Suprapubic skin (tissue), 4 donors: Measurements from ENCODE around the gene EXOC3. TPM values are rescaled to one million over a fixed set of nuclear protein-coding genes. Genes with fewer than 3 reads are reported as not detected.

Source experiments
- DNase-seq, 2 donors: peaks; one replicate each; pipeline ENCODE4 v3.0.0-alpha.2; 2019; ENCODE audit warnings: low spot score in 2 of 2
- H3K27ac ChIP-seq: fragments of 200-600 bp; sonication (generic); one replicate; pipeline ENCODE4 v1.5.1; 2019
- H3K27me3 ChIP-seq: fragments of 200-600 bp; sonication (generic); one replicate; pipeline ENCODE4 v1.5.1; 2019
- H3K36me3 ChIP-seq: fragments of 200-600 bp; sonication (generic); one replicate; pipeline ENCODE4 v1.5.1; 2019
- H3K4me1 ChIP-seq: fragments of 200-600 bp; sonication (generic); one replicate; pipeline ENCODE4 v1.5.1; 2019
- H3K4me3 ChIP-seq: fragments of 200-600 bp; sonication (generic); one replicate; pipeline ENCODE4 v1.5.1; 2019; ENCODE audit warnings: mild to moderate bottlenecking
- H3K9me3 ChIP-seq: fragments of 200-600 bp; sonication (generic); one replicate; pipeline ENCODE4 v1.5.1; 2019
- EP300 ChIP-seq: sonication (generic); formaldehyde crosslinking; IDR thresholded peaks from one replicate; pipeline ENCODE4 v1.6.1; 2017; ENCODE audit warnings: antibody characterized with exemption
- POLR2A ChIP-seq, 2 donors: fragments of 450-650 bp; IDR thresholded peaks; one replicate each; pipeline ENCODE4 v1.6.1; 2017; ENCODE audit warnings: antibody characterized with exemption in 2 of 2, mild to moderate bottlenecking in 2 of 2, moderate library complexity in 2 of 2
- POLR2AphosphoS5 ChIP-seq, 3 donors: sonication (generic); formaldehyde crosslinking; IDR thresholded peaks; one replicate each; pipeline ENCODE4 v1.6.1; 2017; ENCODE audit warnings: antibody characterized with exemption in 3 of 3
- WGBS: methylation state at CpG from one replicate; pipeline ENCODE4 v1.1.5; 2018; 5-methylcytosine and 5-hydroxymethylcytosine counted together
- total RNA-seq, 4 donors: library from RNA; depleted of rRNA; stranded (reverse); fragments of >200 nt; gene quantifications; one replicate each; pipeline ENCODE4 v1.1.0, GENCODE V29; 2016
- TF ChIP-seq, protein P1 (sequence below), 2 donors: fragments of 200-600 bp in 1 of 2; fragments of 450-650 bp in 1 of 2; sonication (generic) in 1 of 2; IDR thresholded peaks; one replicate each; pipeline ENCODE4 v1.5.1; 2016 to 2019; ENCODE audit warnings: antibody characterized with exemption in 2 of 2, mild to moderate bottlenecking in 1 of 2, moderate library complexity in 1 of 2

EXOC3 gene
- total RNA-seq, 4 donors from 2014 or later: 68.9 to 199 (median 83.4) TPM

DNA sequence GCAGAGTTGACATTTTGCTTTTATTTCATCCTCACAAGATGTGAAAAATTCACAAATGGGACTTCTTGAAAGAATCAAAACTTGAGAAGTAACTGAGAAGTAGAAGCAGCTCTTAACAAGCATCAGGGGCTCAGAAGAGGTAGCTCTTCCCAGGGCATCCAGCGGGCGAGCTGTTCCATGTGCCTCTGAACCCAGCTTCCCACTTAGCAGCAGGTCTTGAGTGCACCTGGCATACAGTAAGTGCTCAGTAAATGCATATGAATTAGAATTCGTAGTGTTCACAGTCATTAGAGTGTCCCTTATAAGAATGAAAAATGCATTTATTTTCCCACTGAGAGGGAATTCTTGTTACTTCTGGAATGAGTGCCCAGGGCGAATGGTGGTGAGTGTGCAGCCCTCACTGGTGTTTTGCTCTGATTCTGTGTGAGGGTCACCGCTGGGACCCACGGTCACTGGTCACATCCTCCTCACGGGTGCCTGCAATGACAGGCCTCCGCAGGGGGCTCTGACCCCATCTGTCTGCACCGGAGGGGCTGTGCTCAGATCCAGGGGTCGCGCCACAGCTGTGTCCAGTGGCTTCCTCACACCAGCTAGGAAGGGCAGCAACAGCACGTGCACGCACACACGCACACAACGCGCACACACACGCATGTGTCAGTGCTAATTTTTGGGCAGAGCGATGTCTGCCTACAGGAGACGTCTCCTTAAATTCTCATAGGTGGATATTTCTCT lies 26.9 kb downstream of the EXOC3 start:
- WGBS: 92% methylated on average over 11 of the region's 19 CpGs
- Histone ChIP-seq H3K27ac (no peak overlapping the region), H3K36me3 (peaks cover 31% of the 10 kb centered on the region), H3K4me3 (no peak overlapping the region), H3K9me3 (no peaks in the 10 kb centered on the region), H3K4me1 (peaks cover 34% of the 10 kb centered on the region), H3K27me3 (peaks cover 3% of the 10 kb centered on the region)
- DNase-seq: peak; percentile 60 to 74
- TF ChIP-seq, protein P1, sequence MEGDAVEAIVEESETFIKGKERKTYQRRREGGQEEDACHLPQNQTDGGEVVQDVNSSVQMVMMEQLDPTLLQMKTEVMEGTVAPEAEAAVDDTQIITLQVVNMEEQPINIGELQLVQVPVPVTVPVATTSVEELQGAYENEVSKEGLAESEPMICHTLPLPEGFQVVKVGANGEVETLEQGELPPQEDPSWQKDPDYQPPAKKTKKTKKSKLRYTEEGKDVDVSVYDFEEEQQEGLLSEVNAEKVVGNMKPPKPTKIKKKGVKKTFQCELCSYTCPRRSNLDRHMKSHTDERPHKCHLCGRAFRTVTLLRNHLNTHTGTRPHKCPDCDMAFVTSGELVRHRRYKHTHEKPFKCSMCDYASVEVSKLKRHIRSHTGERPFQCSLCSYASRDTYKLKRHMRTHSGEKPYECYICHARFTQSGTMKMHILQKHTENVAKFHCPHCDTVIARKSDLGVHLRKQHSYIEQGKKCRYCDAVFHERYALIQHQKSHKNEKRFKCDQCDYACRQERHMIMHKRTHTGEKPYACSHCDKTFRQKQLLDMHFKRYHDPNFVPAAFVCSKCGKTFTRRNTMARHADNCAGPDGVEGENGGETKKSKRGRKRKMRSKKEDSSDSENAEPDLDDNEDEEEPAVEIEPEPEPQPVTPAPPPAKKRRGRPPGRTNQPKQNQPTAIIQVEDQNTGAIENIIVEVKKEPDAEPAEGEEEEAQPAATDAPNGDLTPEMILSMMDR (IDR thresholded peaks at IDR 0.05): no peak
- TF ChIP-seq EP300: no peak
- no peak for TF ChIP-seq POLR2AphosphoS5 (IDR thresholded peaks at IDR 0.05)
- TF ChIP-seq POLR2A (IDR thresholded peaks at IDR 0.05): no peak

DNA sequence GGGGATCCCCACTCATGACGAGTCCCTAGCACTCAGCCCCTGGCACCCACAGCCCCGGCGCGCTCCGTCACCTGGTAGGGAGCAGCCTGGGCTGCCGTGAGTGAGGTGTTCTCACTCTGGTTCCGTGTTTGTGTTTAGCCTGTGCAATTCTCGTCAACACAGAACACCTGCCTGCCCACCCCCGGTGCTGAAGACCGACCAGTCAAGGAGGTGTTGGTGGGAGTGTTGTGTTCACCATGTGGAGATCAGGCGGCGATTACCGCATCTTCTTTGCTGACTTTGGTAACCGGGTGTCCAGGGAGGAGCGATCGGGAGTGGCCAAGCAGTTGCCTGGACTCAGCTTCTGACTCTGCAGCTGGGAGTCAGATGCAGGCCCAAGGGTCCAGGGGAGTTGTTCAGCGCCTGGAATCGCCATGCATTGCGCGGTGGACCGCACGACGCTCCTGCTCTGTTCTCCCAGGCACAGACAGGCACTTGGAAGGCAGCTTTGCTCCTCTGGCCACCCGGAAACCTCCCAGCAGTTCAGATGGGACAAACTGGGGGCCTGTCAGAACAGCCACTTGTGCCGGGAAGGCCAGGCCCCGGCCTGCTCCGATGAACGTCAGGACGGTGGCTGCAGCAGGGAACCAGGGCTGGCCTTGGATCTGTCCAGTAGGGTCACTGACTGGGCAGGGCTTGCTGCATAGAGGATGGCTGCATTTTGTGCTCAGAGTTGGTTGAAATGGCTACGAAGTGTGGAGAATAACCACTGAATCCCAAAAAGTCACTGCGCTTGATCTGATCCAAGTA lies 28.2 kb downstream of the EXOC3 start:
- H3K27ac ChIP-seq: no peak overlapping the region
- TF ChIP-seq EP300: no peak
- no peak for TF ChIP-seq POLR2A (IDR thresholded peaks at IDR 0.05)
- TF ChIP-seq, protein P1 (IDR thresholded peaks at IDR 0.05): no peak
- H3K4me1 ChIP-seq: peaks cover 46% of the 10 kb centered on the region
- no peaks in the 10 kb centered on the region for H3K9me3 ChIP-seq
- H3K36me3 ChIP-seq: peaks cover 18% of the 10 kb centered on the region
- H3K4me3 ChIP-seq: no peak overlapping the region
- peak; percentile 68 for DNase-seq
- H3K27me3 ChIP-seq: peaks cover 15% of the 10 kb centered on the region
- 88% methylated on average over 24 of the region's 31 CpGs for WGBS

DNA sequence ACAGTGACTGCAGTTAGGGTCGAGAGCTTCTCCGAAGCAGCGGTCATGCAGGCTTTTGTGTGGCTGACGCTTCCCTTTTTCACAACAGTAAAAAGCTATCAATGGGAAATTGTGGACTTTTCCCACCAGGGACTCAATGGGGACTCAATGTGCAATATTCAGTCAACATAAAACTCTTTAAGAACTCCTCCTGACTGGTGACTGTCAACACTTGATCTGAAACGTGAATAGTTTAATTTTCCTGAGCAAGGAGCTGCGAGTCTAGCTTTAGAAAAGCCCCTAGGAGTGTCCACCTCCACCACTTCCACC lies 28.7 kb downstream of the EXOC3 start:
- H3K27me3 ChIP-seq: peaks cover 19% of the 10 kb centered on the region
- 81% methylated on average over 6 of the region's 6 CpGs for WGBS
- peak overlapping the region; percentile 78 for H3K4me3 ChIP-seq
- peaks cover 13% of the 10 kb centered on the region for H3K36me3 ChIP-seq
- H3K9me3 ChIP-seq: no peaks in the 10 kb centered on the region
- DNase-seq: peak in 1 of 2 donors; percentile 10
- TF ChIP-seq EP300 (no peak), POLR2AphosphoS5 (IDR thresholded peaks at IDR 0.05) (no peak), POLR2A (IDR thresholded peaks at IDR 0.05) (no peak)
- TF ChIP-seq, protein P1 (IDR thresholded peaks at IDR 0.05): no peak
- H3K4me1 ChIP-seq: peaks cover 51% of the 10 kb centered on the region
- H3K27ac ChIP-seq: no peak overlapping the region

DNA sequence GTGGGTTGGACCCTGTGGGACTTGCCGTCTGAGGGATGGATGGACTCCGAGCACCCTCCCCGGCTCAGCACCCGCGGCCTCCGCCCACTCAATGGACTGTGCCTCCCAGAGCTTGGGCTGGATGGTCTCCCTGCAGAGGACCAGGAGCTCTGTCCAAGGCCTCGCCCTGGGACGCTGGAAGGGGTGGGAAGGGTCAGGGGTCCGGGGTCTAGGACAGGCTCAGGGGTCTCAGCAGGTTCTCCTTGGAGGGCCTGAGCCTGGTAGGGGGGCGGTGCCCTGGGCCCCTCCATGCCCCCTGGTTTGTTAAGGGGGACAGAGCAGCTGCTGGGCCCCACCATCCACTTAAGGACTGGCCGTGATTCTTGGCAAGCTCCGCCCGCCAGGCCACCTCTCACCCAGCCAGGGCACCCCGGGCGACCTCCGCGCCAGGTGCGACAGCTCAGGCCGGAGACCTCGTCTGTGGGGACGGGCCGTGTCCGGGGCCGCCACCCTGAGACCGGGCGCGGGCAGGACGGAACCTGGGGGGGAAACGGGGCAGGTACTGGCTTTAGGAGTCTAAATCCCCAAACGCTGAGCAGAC lies 29.2 kb downstream of the EXOC3 start:
- Histone ChIP-seq H3K36me3 (peaks cover 8% of the 10 kb centered on the region), H3K9me3 (no peaks in the 10 kb centered on the region), H3K4me3 (peak overlapping the region; percentile 78), H3K4me1 (peaks cover 51% of the 10 kb centered on the region), H3K27ac (peak overlapping the region; percentile 80), H3K27me3 (peaks cover 23% of the 10 kb centered on the region)
- 6% methylated on average over 24 of the region's 30 CpGs for WGBS
- TF ChIP-seq EP300 (no peak), POLR2AphosphoS5 (IDR thresholded peaks at IDR 0.05) (no peak), POLR2A (IDR thresholded peaks at IDR 0.05) (no peak)
- TF ChIP-seq, protein P1 (IDR thresholded peaks at IDR 0.05): no peak
- peak; percentile 78 to 80 for DNase-seq
